ENCODE results near the gene CLEC20A.

- TF ChIP-seq, protein P1, sequence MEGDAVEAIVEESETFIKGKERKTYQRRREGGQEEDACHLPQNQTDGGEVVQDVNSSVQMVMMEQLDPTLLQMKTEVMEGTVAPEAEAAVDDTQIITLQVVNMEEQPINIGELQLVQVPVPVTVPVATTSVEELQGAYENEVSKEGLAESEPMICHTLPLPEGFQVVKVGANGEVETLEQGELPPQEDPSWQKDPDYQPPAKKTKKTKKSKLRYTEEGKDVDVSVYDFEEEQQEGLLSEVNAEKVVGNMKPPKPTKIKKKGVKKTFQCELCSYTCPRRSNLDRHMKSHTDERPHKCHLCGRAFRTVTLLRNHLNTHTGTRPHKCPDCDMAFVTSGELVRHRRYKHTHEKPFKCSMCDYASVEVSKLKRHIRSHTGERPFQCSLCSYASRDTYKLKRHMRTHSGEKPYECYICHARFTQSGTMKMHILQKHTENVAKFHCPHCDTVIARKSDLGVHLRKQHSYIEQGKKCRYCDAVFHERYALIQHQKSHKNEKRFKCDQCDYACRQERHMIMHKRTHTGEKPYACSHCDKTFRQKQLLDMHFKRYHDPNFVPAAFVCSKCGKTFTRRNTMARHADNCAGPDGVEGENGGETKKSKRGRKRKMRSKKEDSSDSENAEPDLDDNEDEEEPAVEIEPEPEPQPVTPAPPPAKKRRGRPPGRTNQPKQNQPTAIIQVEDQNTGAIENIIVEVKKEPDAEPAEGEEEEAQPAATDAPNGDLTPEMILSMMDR (IDR thresholded peaks at IDR 0.05; ENCODE audit: poor library complexity), result no peak
- TF ChIP-seq EZH2 (IDR thresholded peaks at IDR 0.05; ENCODE audit: borderline replicate concordance), result no peak
These were observed 28.9 kb downstream of the CLEC20A start for GRCh38 chr1:178467837-178468236.

Measured in hepatocyte (in vitro differentiated cells).